Rectal smooth muscle tissue (tissue), 1 donor: ENCODE measurements around the gene FRMD4B.
A peak's percentile ranks its signal among the peaks of the same experiment; 100 is the strongest.

Experiments
- H3K27ac ChIP-seq: one replicate; pipeline ENCODE4 v1.7.0; 2013; ENCODE audit warnings: low read depth, low read length, inconsistent platforms
- H3K27me3 ChIP-seq: one replicate; pipeline ENCODE4 v1.7.0; 2013; ENCODE audit warnings: low read length; ENCODE audit not compliant: control insufficient read depth, insufficient read depth
- H3K36me3 ChIP-seq: one replicate; pipeline ENCODE4 v1.7.0; 2013; ENCODE audit warnings: low read length; ENCODE audit not compliant: control insufficient read depth, insufficient read depth
- H3K4me1 ChIP-seq: one replicate; pipeline ENCODE4 v1.7.0; 2013; ENCODE audit warnings: low read length; ENCODE audit not compliant: control insufficient read depth, insufficient read depth
- H3K4me3 ChIP-seq: one replicate; pipeline ENCODE4 v1.7.0; 2013; ENCODE audit warnings: low read length
- H3K9ac ChIP-seq: one replicate; pipeline ENCODE4 v1.7.0; 2013; ENCODE audit warnings: low read length

The FRMD4B gene

GRCh38 chr3:69417541-69418078 is 31.7 kb upstream of the FRMD4B start:
- H3K27me3 ChIP-seq: no peaks in the 10 kb centered on the region
- no peaks in the 10 kb centered on the region for H3K4me1 ChIP-seq
- no peak overlapping the region for H3K27ac ChIP-seq
- H3K4me3 ChIP-seq: no peak overlapping the region
- H3K36me3 ChIP-seq: no peaks in the 10 kb centered on the region
- no peak overlapping the region for H3K9ac ChIP-seq

GRCh38 chr3:69413551-69414207 is 27.8 kb upstream of the FRMD4B start:
- no peak overlapping the region for H3K4me3 ChIP-seq

GRCh38 chr3:69411346-69411745 is 25.5 kb upstream of the FRMD4B start:
- no peak overlapping the region for H3K9ac ChIP-seq
- no peaks in the 10 kb centered on the region for H3K4me1 ChIP-seq
- H3K36me3 ChIP-seq: no peaks in the 10 kb centered on the region
- no peak overlapping the region for H3K27ac ChIP-seq
- no peak overlapping the region for H3K4me3 ChIP-seq
- H3K27me3 ChIP-seq: no peaks in the 10 kb centered on the region

More at GRCh38 chr3:69413551-69414207, 27.8 kb upstream of the FRMD4B start:
- Histone ChIP-seq H3K4me1 (no peaks in the 10 kb centered on the region), H3K36me3 (no peaks in the 10 kb centered on the region), H3K9ac (no peak overlapping the region), H3K27ac (no peak overlapping the region), H3K27me3 (no peaks in the 10 kb centered on the region)

- no peak overlapping the region for H3K27ac ChIP-seq
These were observed 24.4 kb upstream of the FRMD4B start for GRCh38 chr3:69410301-69410700.

GRCh38 chr3:69409831-69410230 is 23.9 kb upstream of the FRMD4B start:
- Histone ChIP-seq H3K4me1 (no peaks in the 10 kb centered on the region), H3K27me3 (no peaks in the 10 kb centered on the region), H3K4me3 (peak overlapping the region; percentile 40), H3K36me3 (no peaks in the 10 kb centered on the region), H3K27ac (no peak overlapping the region), H3K9ac (no peak overlapping the region)

More at GRCh38 chr3:69410301-69410700, 24.4 kb upstream of the FRMD4B start:
- no peaks in the 10 kb centered on the region for H3K36me3 ChIP-seq
- no peaks in the 10 kb centered on the region for H3K4me1 ChIP-seq
- peak overlapping the region; percentile 40 for H3K4me3 ChIP-seq
- H3K27me3 ChIP-seq: no peaks in the 10 kb centered on the region
- H3K9ac ChIP-seq: no peak overlapping the region

- H3K27ac ChIP-seq: no peak overlapping the region
- no peaks in the 10 kb centered on the region for H3K4me1 ChIP-seq
- H3K36me3 ChIP-seq: no peaks in the 10 kb centered on the region
- H3K9ac ChIP-seq: no peak overlapping the region
- no peak overlapping the region for H3K4me3 ChIP-seq
- no peaks in the 10 kb centered on the region for H3K27me3 ChIP-seq
These were observed 23.1 kb upstream of the FRMD4B start for GRCh38 chr3:69409011-69409410.

GRCh38 chr3:69408542-69408941 is 22.7 kb upstream of the FRMD4B start:
- Histone ChIP-seq H3K27ac (no peak overlapping the region), H3K4me3 (no peak overlapping the region), H3K36me3 (no peaks in the 10 kb centered on the region), H3K9ac (no peak overlapping the region), H3K4me1 (no peaks in the 10 kb centered on the region), H3K27me3 (no peaks in the 10 kb centered on the region)

GRCh38 chr3:69407908-69408307 is 22.0 kb upstream of the FRMD4B start:
- Histone ChIP-seq H3K4me1 (no peaks in the 10 kb centered on the region), H3K36me3 (no peaks in the 10 kb centered on the region), H3K27ac (no peak overlapping the region), H3K27me3 (no peaks in the 10 kb centered on the region), H3K4me3 (no peak overlapping the region), H3K9ac (no peak overlapping the region)

GRCh38 chr3:69406163-69406562 is 20.3 kb upstream of the FRMD4B start:
- Histone ChIP-seq H3K9ac (no peak overlapping the region), H3K4me1 (no peaks in the 10 kb centered on the region), H3K36me3 (no peaks in the 10 kb centered on the region), H3K27me3 (no peaks in the 10 kb centered on the region), H3K27ac (no peak overlapping the region), H3K4me3 (no peak overlapping the region)

- Histone ChIP-seq H3K9ac (no peak overlapping the region), H3K4me3 (no peak overlapping the region), H3K36me3 (no peaks in the 10 kb centered on the region), H3K27ac (no peak overlapping the region), H3K27me3 (no peaks in the 10 kb centered on the region), H3K4me1 (no peaks in the 10 kb centered on the region)
These were observed 19.2 kb upstream of the FRMD4B start for GRCh38 chr3:69405067-69405466.

GRCh38 chr3:69403454-69403853 is 17.6 kb upstream of the FRMD4B start:
- Histone ChIP-seq H3K27ac (no peak overlapping the region), H3K36me3 (no peaks in the 10 kb centered on the region), H3K4me3 (no peak overlapping the region), H3K4me1 (no peaks in the 10 kb centered on the region), H3K27me3 (no peaks in the 10 kb centered on the region), H3K9ac (no peak overlapping the region)

GRCh38 chr3:69400683-69401082 is 14.8 kb upstream of the FRMD4B start:
- H3K4me3 ChIP-seq: no peak overlapping the region
- H3K27ac ChIP-seq: no peak overlapping the region

GRCh38 chr3:69392850-69393249 is 7.0 kb upstream of the FRMD4B start:
- no peaks in the 10 kb centered on the region for H3K4me1 ChIP-seq
- H3K27me3 ChIP-seq: no peaks in the 10 kb centered on the region
- H3K4me3 ChIP-seq: no peak overlapping the region
- no peak overlapping the region for H3K27ac ChIP-seq
- H3K9ac ChIP-seq: no peak overlapping the region
- no peaks in the 10 kb centered on the region for H3K36me3 ChIP-seq

More at GRCh38 chr3:69400683-69401082, 14.8 kb upstream of the FRMD4B start:
- H3K4me1 ChIP-seq: no peaks in the 10 kb centered on the region
- no peaks in the 10 kb centered on the region for H3K27me3 ChIP-seq
- H3K9ac ChIP-seq: no peak overlapping the region
- H3K36me3 ChIP-seq: no peaks in the 10 kb centered on the region
